MM.1S (cell line): ENCODE results near the gene PTPN22.

Source experiments
- DNase-seq: peaks from one replicate; pipeline ENCODE4 v3.0.0-alpha.2; 2015
- H2AFZ ChIP-seq: fragments of 300-600 bp; sonication (generic); 2 replicates; pipeline ENCODE4 v1.6.0; 2016; ENCODE audit warnings: antibody characterized with exemption, low read length
- H3F3A ChIP-seq: fragments of 300-600 bp; sonication (generic); 2 replicates; pipeline ENCODE4 v1.6.1; 2016; ENCODE audit warnings: mild to moderate bottlenecking, antibody characterized with exemption, low read length, moderate library complexity, mixed read lengths; ENCODE audit not compliant: insufficient read depth
- H3K27ac ChIP-seq: fragments of 300-600 bp; sonication (generic); 2 replicates; pipeline ENCODE4 v1.5.1; 2016; ENCODE audit warnings: mild to moderate bottlenecking, low read length
- H3K27me3 ChIP-seq: fragments of 300-600 bp; sonication (generic); replicated peaks from 2 replicates; pipeline ENCODE4 v1.6.0; 2016; ENCODE audit warnings: low read length; ENCODE audit not compliant: insufficient read depth
- H3K36me3 ChIP-seq: fragments of 300-600 bp; sonication (generic); replicated peaks from 2 replicates; pipeline ENCODE4 v1.6.1; 2016; ENCODE audit warnings: mild to moderate bottlenecking, low read length, mixed read lengths; ENCODE audit not compliant: insufficient read depth
- H3K4me1 ChIP-seq: fragments of 300-600 bp; sonication (generic); 2 replicates; pipeline ENCODE4 v1.6.1; 2016; ENCODE audit warnings: low read length, mixed read lengths
- H3K4me2 ChIP-seq: fragments of 300-600 bp; sonication (generic); 2 replicates; pipeline ENCODE4 v1.6.0; 2016; ENCODE audit warnings: low read depth, low read length
- H3K4me3 ChIP-seq: fragments of 300-600 bp; sonication (generic); 2 replicates; pipeline ENCODE4 v1.5.1; 2016; ENCODE audit warnings: low read length, mixed read lengths
- H3K79me2 ChIP-seq: fragments of 300-600 bp; sonication (generic); 2 replicates; pipeline ENCODE4 v1.6.1; 2016; ENCODE audit warnings: mixed run types, low read length, mixed read lengths
- H3K9ac ChIP-seq: fragments of 300-600 bp; sonication (generic); 2 replicates; pipeline ENCODE4 v1.6.1; 2016; ENCODE audit warnings: low read length, mixed read lengths
- H3K9me2 ChIP-seq: fragments of 300-600 bp; sonication (generic); replicated peaks from 2 replicates; pipeline ENCODE4 v1.6.1; 2016; ENCODE audit warnings: mild to moderate bottlenecking, low read length, mixed read lengths; ENCODE audit not compliant: insufficient read depth
- H3K9me3 ChIP-seq: fragments of 300-600 bp; sonication (generic); replicated peaks from 2 replicates; pipeline ENCODE4 v1.6.1; 2016; ENCODE audit warnings: mild to moderate bottlenecking, low read length, mixed read lengths; ENCODE audit not compliant: insufficient read depth
- H4K20me1 ChIP-seq: fragments of 300-600 bp; sonication (generic); 2 replicates; pipeline ENCODE4 v1.6.1; 2016; ENCODE audit warnings: mild to moderate bottlenecking, low read length, moderate library complexity, mixed read lengths; ENCODE audit not compliant: insufficient read depth
- CTCF ChIP-seq: fragments of 300-600 bp; sonication (generic); IDR thresholded peaks from 2 replicates; pipeline ENCODE4 v1.5.1; 2016; ENCODE audit warnings: antibody characterized with exemption, low read length, mixed read lengths
- EZH2 ChIP-seq: fragments of 300-600 bp; sonication (generic); optimal IDR thresholded peaks from 2 replicates; pipeline ENCODE3; 2017; ENCODE audit warnings: low read depth, mild to moderate bottlenecking, antibody characterized with exemption, low read length, mixed read lengths
- EZH2phosphoT487 ChIP-seq: fragments of 300-600 bp; sonication (generic); IDR thresholded peaks from 2 replicates; pipeline ENCODE4 v1.6.1; 2018; ENCODE audit warnings: antibody characterized with exemption, low read length

Gene PTPN22

GRCh38 chr1:113846391-113847035 is 25.0 kb downstream of the PTPN22 start:
- Histone ChIP-seq H3K9ac (no peak overlapping the region), H3K79me2 (no peaks in the 10 kb centered on the region), H3K9me2 (no peaks in the 10 kb centered on the region), H3K27me3 (no peaks in the 10 kb centered on the region), H3K4me3 (no peak overlapping the region), H3K4me2 (no peak overlapping the region), H2AFZ (no peak overlapping the region), H3K27ac (no peak overlapping the region), H3K36me3 (no peaks in the 10 kb centered on the region), H3K9me3 (no peaks in the 10 kb centered on the region), H3F3A (no peaks in the 10 kb centered on the region), H4K20me1 (no peaks in the 10 kb centered on the region), H3K4me1 (no peaks in the 10 kb centered on the region)
- DNase-seq, result no peak
- TF ChIP-seq CTCF, result no peak
- no peak for TF ChIP-seq EZH2
- no peak for TF ChIP-seq EZH2phosphoT487

- no peak overlapping the region for H2AFZ ChIP-seq
- no peaks in the 10 kb centered on the region for H3K27me3 ChIP-seq
- H3K4me3 ChIP-seq, result no peak overlapping the region
- TF ChIP-seq EZH2phosphoT487 (no peak), CTCF (no peak), EZH2 (no peak)
- H3F3A ChIP-seq, result no peaks in the 10 kb centered on the region
- no peak overlapping the region for H3K9ac ChIP-seq
- no peaks in the 10 kb centered on the region for H3K36me3 ChIP-seq
- DNase-seq, result no peak
- no peak overlapping the region for H3K4me2 ChIP-seq
- H3K4me1 ChIP-seq, result no peaks in the 10 kb centered on the region
- H3K79me2 ChIP-seq, result no peaks in the 10 kb centered on the region
- H4K20me1 ChIP-seq, result no peaks in the 10 kb centered on the region
- H3K9me2 ChIP-seq, result no peaks in the 10 kb centered on the region
- no peaks in the 10 kb centered on the region for H3K9me3 ChIP-seq
- no peak overlapping the region for H3K27ac ChIP-seq
Measured at GRCh38 chr1:113836534-113836933, 35.0 kb downstream of the PTPN22 start.

- Histone ChIP-seq H3K4me3 (no peak overlapping the region), H3K9ac (no peak overlapping the region), H3K79me2 (no peaks in the 10 kb centered on the region), H2AFZ (no peak overlapping the region), H3K9me2 (no peaks in the 10 kb centered on the region), H3K27ac (no peak overlapping the region), H3K4me1 (no peaks in the 10 kb centered on the region), H3K36me3 (no peaks in the 10 kb centered on the region), H3K4me2 (no peak overlapping the region), H3K27me3 (no peaks in the 10 kb centered on the region), H4K20me1 (no peaks in the 10 kb centered on the region), H3F3A (no peaks in the 10 kb centered on the region), H3K9me3 (no peaks in the 10 kb centered on the region)
- TF ChIP-seq EZH2 (no peak), CTCF (peak; percentile 31)
- DNase-seq, result peak; percentile 29
Measured at GRCh38 chr1:113835686-113836290, 35.7 kb downstream of the PTPN22 start.
